HCT116 (cell line): ENCODE data around the gene GALNT13. TPM values are rescaled to one million over a fixed set of nuclear protein-coding genes. Genes with fewer than 3 reads are reported as not detected.

Experiments
- ATAC-seq: fragments of 200-7000 bp; cut with Tn5 transposase; 2 replicates; pipeline ENCODE4 v1.9.1; 2020; ENCODE audit warnings: mild to moderate bottlenecking, moderate library complexity
- BruUV-seq: library from RNA; stranded (reverse); fragments of 400-500 nt; replicated peaks from 2 replicates; lab custom pipeline; 2021; lab: Mats Ljungman, UMichigan
- CTCF ChIA-PET: fragments of 300-600 bp; sonication (Branson Sonifier 250); formaldehyde crosslinking; loops from one replicate; lab custom pipeline; 2021; ENCODE audit warnings: antibody characterized with exemption; lab: Charles Lee
- POLR2A ChIA-PET: fragments of 300-600, 350-600 bp; sonication (Branson Sonifier 250); formaldehyde crosslinking; loops from one replicate; lab custom pipeline; 2021; ENCODE audit warnings: antibody characterized with exemption; lab: Charles Lee
- RAD21 ChIA-PET, 2 experiments: fragments of 300-600 bp; sonication (Branson Sonifier 250); formaldehyde crosslinking; loops; one replicate each; lab custom pipeline; 2023; ENCODE audit warnings: low total read pairs in 2 of 2; ENCODE audit not compliant: uncharacterized antibody in 2 of 2, unreplicated experiment in 2 of 2, low non-redundant PET in 1 of 2; lab: Charles Lee
- DNase-seq: peaks from one replicate; pipeline ENCODE4 v3.0.0-alpha.2; 2010; ENCODE audit warnings: low read depth, low spot score
- H2AFZ ChIP-seq: fragments of 200-600 bp; shearing (Covaris generic), sonication (generic); 2 replicates; pipeline ENCODE4 v1.6.1; 2017; ENCODE audit warnings: low read depth, mixed run types, mixed read lengths, antibody characterized with exemption, low read length; ENCODE audit not compliant: poor library complexity, severe bottlenecking
- H3K27ac ChIP-seq: 2 replicates; pipeline ENCODE4 v1.5.1; 2012; ENCODE audit warnings: low read depth, low read length
- H3K27me3 ChIP-seq: fragments of 200-600 bp; sonication (generic); 2 replicates; pipeline ENCODE4 v1.6.1; 2016; ENCODE audit warnings: mixed run types, low read length, mixed read lengths; ENCODE audit not compliant: insufficient read depth
- H3K36me3 ChIP-seq, 2 experiments: fragments of 200-500 bp in 1 of 2; fragments of 200-600 bp in 1 of 2; sonication (Bioruptor generic) in 1 of 2; sonication (generic) in 1 of 2; 2 replicates each; pipeline versions ENCODE4 v1.5.1 to v1.6.1; 2014 to 2016; ENCODE audit warnings: low read length in 2 of 2, inconsistent platforms in 1 of 2, mixed read lengths in 1 of 2, mixed run types in 1 of 2; ENCODE audit not compliant: insufficient read depth in 2 of 2, control insufficient read depth in 1 of 2
- H3K4me1 ChIP-seq, 2 experiments: fragments of 200-600 bp in 1 of 2; sonication (generic) in 1 of 2; 2 replicates each; pipeline versions ENCODE4 v1.5.1 to v1.6.1; 2012 to 2017; ENCODE audit warnings: low read length in 2 of 2, inconsistent platforms in 1 of 2, mild to moderate bottlenecking in 1 of 2, mixed read lengths in 1 of 2, mixed run types in 1 of 2, moderate library complexity in 1 of 2; ENCODE audit not compliant: insufficient read depth in 2 of 2, control insufficient read depth in 1 of 2
- H3K4me2 ChIP-seq: fragments of 200-600 bp; sonication (generic); 2 replicates; pipeline ENCODE4 v1.6.1; 2017; ENCODE audit warnings: mixed run types, low read length, mixed read lengths
- H3K4me3 ChIP-seq, 2 experiments: fragments of 200-600 bp in 1 of 2; sonication (generic) in 1 of 2; replicated peaks in 1 of 2; 2 replicates each; pipeline ENCODE4 v1.5.1; 2011 to 2016; ENCODE audit warnings: low read length in 2 of 2, control low read depth in 1 of 2, low read depth in 1 of 2, mild to moderate bottlenecking in 1 of 2, mixed read lengths in 1 of 2, mixed run types in 1 of 2
- H3K79me2 ChIP-seq: fragments of 200-600 bp; sonication (generic); 2 replicates; pipeline ENCODE4 v1.6.1; 2017; ENCODE audit warnings: mild to moderate bottlenecking, mixed run types, low read length, moderate library complexity, mixed read lengths; ENCODE audit not compliant: insufficient read depth
- H3K9ac ChIP-seq: fragments of 200-600 bp; sonication (generic); 2 replicates; pipeline ENCODE4 v1.6.1; 2016; ENCODE audit warnings: low read length, mixed read lengths
- H3K9me2 ChIP-seq: fragments of 200-600 bp; sonication (generic), shearing (Covaris generic); 2 replicates; pipeline ENCODE4 v1.6.1; 2017; ENCODE audit warnings: mixed run types, mild to moderate bottlenecking, moderate library complexity; ENCODE audit not compliant: insufficient read depth
- H3K9me3 ChIP-seq, 2 experiments: fragments of 200-500 bp in 1 of 2; fragments of 200-600 bp in 1 of 2; sonication (Bioruptor generic) in 1 of 2; sonication (generic) in 1 of 2; 2 replicates each; pipeline ENCODE4 v1.6.1; 2014 to 2017; ENCODE audit warnings: low read length in 2 of 2, mixed read lengths in 2 of 2, inconsistent platforms in 1 of 2, low read depth in 1 of 2, mild to moderate bottlenecking in 1 of 2, mixed run types in 1 of 2, moderate library complexity in 1 of 2; ENCODE audit not compliant: control insufficient read depth in 1 of 2, insufficient read depth in 1 of 2
- H4K20me1 ChIP-seq: fragments of 200-600 bp; sonication (generic), shearing (Covaris generic); 2 replicates; pipeline ENCODE4 v1.6.1; 2017; ENCODE audit warnings: mixed run types, mild to moderate bottlenecking, moderate library complexity; ENCODE audit not compliant: insufficient read depth
- ATF3 ChIP-seq: IDR thresholded peaks from 2 replicates; pipeline ENCODE4 v1.6.1; 2012
- CTCF ChIP-seq, 3 experiments: fragments of 200-600 bp in 1 of 3; sonication (generic) in 1 of 3; IDR thresholded peaks in 2 of 3; conservative IDR thresholded peaks in 1 of 3; 2 replicates each; pipeline ENCODE4 v1.5.1; 2012 to 2017; ENCODE audit warnings: low read depth in 2 of 3, low read length in 2 of 3, antibody characterized with exemption in 1 of 3, borderline replicate concordance in 1 of 3, control low read depth in 1 of 3, mild to moderate bottlenecking in 1 of 3, mixed read lengths in 1 of 3, mixed run types in 1 of 3, moderate library complexity in 1 of 3; ENCODE audit not compliant: insufficient read depth in 1 of 3
- EGR1 ChIP-seq: IDR thresholded peaks from 2 replicates; pipeline ENCODE4 v1.6.1; 2012; ENCODE audit warnings: low read depth
- ELF1 ChIP-seq: IDR thresholded peaks from 2 replicates; pipeline ENCODE4 v1.6.1; 2012; ENCODE audit warnings: low read depth, borderline replicate concordance
- EZH2 ChIP-seq: fragments of 200-600 bp; sonication (generic); IDR thresholded peaks from 2 replicates; pipeline ENCODE4 v1.6.1; 2017; ENCODE audit warnings: antibody characterized with exemption, mixed run types
- JUND ChIP-seq: IDR thresholded peaks from 2 replicates; pipeline ENCODE4 v1.6.1; 2012
- POLR2A ChIP-seq: IDR thresholded peaks from 2 replicates; pipeline ENCODE4 v1.7.0; 2011; ENCODE audit warnings: borderline replicate concordance; ENCODE audit not compliant: insufficient read depth, insufficient read length; ENCODE audit errors: extremely low read depth
- REST ChIP-seq: IDR thresholded peaks from 2 replicates; pipeline ENCODE4 v1.6.1; 2012; ENCODE audit warnings: low read depth
- SIN3A ChIP-seq: IDR thresholded peaks from 2 replicates; pipeline ENCODE4 v1.6.1; 2012; ENCODE audit warnings: low read depth
- TCF7L2 ChIP-seq: IDR thresholded peaks from 2 replicates; pipeline ENCODE4 v1.7.0; 2011; ENCODE audit warnings: borderline replicate concordance, inconsistent platforms; ENCODE audit not compliant: insufficient read depth, insufficient read length; ENCODE audit errors: extremely low read depth
- YY1 ChIP-seq: IDR thresholded peaks from 2 replicates; pipeline ENCODE4 v1.6.1; 2011; ENCODE audit warnings: low read length, low read depth, moderate library complexity, mild to moderate bottlenecking; ENCODE audit not compliant: insufficient replicate concordance; ENCODE audit errors: extremely low read depth
- ZBTB33 ChIP-seq: IDR thresholded peaks from 2 replicates; pipeline ENCODE4 v1.6.1; 2011; ENCODE audit warnings: mild to moderate bottlenecking, low read length, moderate library complexity; ENCODE audit not compliant: insufficient replicate concordance; ENCODE audit errors: extremely low read depth
- ZFX ChIP-seq: fragments of 450-650 bp; IDR thresholded peaks from 2 replicates; pipeline ENCODE4 v1.6.1; 2017
- ZNF274 ChIP-seq: fragments of 200-500 bp; sonication (Bioruptor generic); IDR thresholded peaks from 2 replicates; pipeline ENCODE4 v1.6.1; 2014; ENCODE audit warnings: mild to moderate bottlenecking, low read depth, low read length, inconsistent platforms
- intact Hi-C: fragments of 100-400 bp; cut with micrococcal nuclease; formaldehyde crosslinking; loops from 2 replicates; pipeline ENCODE4 v1.10.0; 2022
- total RNA-seq: library from RNA; stranded (reverse); gene quantifications from one replicate; pipeline ENCODE4 v1.2.1, GENCODE V29; 2021; ENCODE audit not compliant: unreplicated experiment

Gene GALNT13
- total RNA-seq, 1 experiment from 2014 or later, result 0.44 TPM

GRCh38 chr2:154173164-154173563 lies 301.4 kb downstream of the GALNT13 start:
- Histone ChIP-seq H3K27me3 (no peaks in the 10 kb centered on the region), H3K4me1 (no peaks in the 10 kb centered on the region), H3K79me2 (no peaks in the 10 kb centered on the region), H4K20me1 (no peaks in the 10 kb centered on the region), H3K36me3 (no peaks in the 10 kb centered on the region), H3K4me3 (no peak overlapping the region), H2AFZ (no peak overlapping the region), H3K27ac (no peak overlapping the region), H3K4me2 (no peak overlapping the region), H3K9me3 (no peaks in the 10 kb centered on the region), H3K9ac (no peak overlapping the region), H3K9me2 (no peaks in the 10 kb centered on the region)
- intact Hi-C loops, result no loop called here
- RAD21 ChIA-PET, result no interaction called here
- TF ChIP-seq YY1, result no peak
- no peak for TF ChIP-seq JUND
- no peak for TF ChIP-seq ELF1
- no peak for TF ChIP-seq EGR1
- TF ChIP-seq ZNF274, result no peak
- BruUV-seq, result no TSS peak
- ATAC-seq (no peak), DNase-seq (no peak)
- POLR2A ChIA-PET, result no interaction called here
- CTCF ChIA-PET, result no interaction called here

GRCh38 chr2:154173919-154174318 lies 302.2 kb downstream of the GALNT13 start:
- Histone ChIP-seq H3K4me3 (no peak overlapping the region), H3K4me1 (no peaks in the 10 kb centered on the region), H3K4me2 (no peak overlapping the region), H3K9me3 (no peaks in the 10 kb centered on the region), H3K27ac (no peak overlapping the region), H3K9ac (no peak overlapping the region), H3K27me3 (no peaks in the 10 kb centered on the region), H3K36me3 (no peaks in the 10 kb centered on the region), H3K79me2 (no peaks in the 10 kb centered on the region), H4K20me1 (no peaks in the 10 kb centered on the region), H3K9me2 (no peaks in the 10 kb centered on the region), H2AFZ (no peak overlapping the region)
- RAD21 ChIA-PET, result no interaction called here
- BruUV-seq, result no TSS peak
- ATAC-seq (no peak), DNase-seq (no peak)
- intact Hi-C loops, result no loop called here
- POLR2A ChIA-PET, result no interaction called here
- CTCF ChIA-PET, result no interaction called here
- no peak for TF ChIP-seq TCF7L2
- TF ChIP-seq REST, result no peak
- TF ChIP-seq SIN3A, result no peak
- TF ChIP-seq ATF3, result no peak
- TF ChIP-seq EZH2, result no peak
- no peak for TF ChIP-seq ZBTB33
- TF ChIP-seq ZFX, result no peak
- TF ChIP-seq CTCF (IDR thresholded peaks at IDR 0.05 in 2 of 3, conservative IDR thresholded peaks at IDR 0.05 in 1 of 3; ENCODE audit: borderline replicate concordance in 1 of 3, insufficient read depth in 1 of 3, low read depth in 2 of 3, low read length in 2 of 3), result no peak
- TF ChIP-seq POLR2A, result no peak
